Neural cell (in vitro differentiated cells): Measurements from ENCODE around the gene KDM3B. TPM values are rescaled to one million over a fixed set of nuclear protein-coding genes. Genes with fewer than 3 reads are reported as not detected.

ENCODE experiments used
- H2AFZ ChIP-seq: fragments of 200-600, 300-800 bp; sonication (generic), shearing (Covaris generic); 2 replicates; pipeline ENCODE4 v1.6.0; 2014; ENCODE audit warnings: low read depth, mild to moderate bottlenecking, antibody characterized with exemption, low read length, moderate library complexity
- H3F3A ChIP-seq: fragments of 200-600 bp; shearing (Covaris generic); 2 replicates; pipeline ENCODE4 v1.6.1; 2016; ENCODE audit warnings: mild to moderate bottlenecking, moderate library complexity, mixed read lengths, antibody characterized with exemption, low read length; ENCODE audit not compliant: insufficient read depth, poor library complexity, severe bottlenecking
- H3K27ac ChIP-seq: fragments of 200-600, 300-800 bp; sonication (generic), shearing (Covaris generic); 2 replicates; pipeline ENCODE4 v1.5.1; 2014; ENCODE audit warnings: mild to moderate bottlenecking, low read length, moderate library complexity
- H3K27me3 ChIP-seq: fragments of 300-800, 200-600 bp; sonication (generic), shearing (Covaris generic); 2 replicates; pipeline ENCODE4 v1.6.0; 2014; ENCODE audit warnings: mild to moderate bottlenecking, low read depth, low read length, moderate library complexity; ENCODE audit not compliant: insufficient read depth
- H3K36me3 ChIP-seq: fragments of 300-800, 200-600 bp; sonication (generic), shearing (Covaris generic); 2 replicates; pipeline ENCODE4 v1.5.1; 2014; ENCODE audit warnings: mild to moderate bottlenecking, antibody characterized with exemption, low read length, moderate library complexity; ENCODE audit not compliant: insufficient read depth
- H3K4me2 ChIP-seq: fragments of 300-800, 200-600 bp; sonication (generic), shearing (Covaris generic); 2 replicates; pipeline ENCODE4 v1.6.0; 2014; ENCODE audit warnings: mild to moderate bottlenecking, low read length
- H3K4me3 ChIP-seq: fragments of 300-800, 200-600 bp; sonication (generic), shearing (Covaris generic); 2 replicates; pipeline ENCODE4 v1.5.1; 2014; ENCODE audit warnings: mild to moderate bottlenecking, low read length, moderate library complexity
- H3K79me2 ChIP-seq: fragments of 200-600 bp; shearing (Covaris generic); replicated peaks from 2 replicates; pipeline ENCODE4 v1.6.0; 2014; ENCODE audit warnings: mild to moderate bottlenecking, low read length, moderate library complexity; ENCODE audit not compliant: insufficient read depth
- H3K9ac ChIP-seq: fragments of 300-800, 200-600 bp; sonication (generic), shearing (Covaris generic); 2 replicates; pipeline ENCODE4 v1.6.1; 2016; ENCODE audit warnings: mild to moderate bottlenecking, low read length, mixed read lengths
- H3K9me2 ChIP-seq: fragments of 200-600 bp; shearing (Covaris generic); 2 replicates; pipeline ENCODE4 v1.6.1; 2016; ENCODE audit warnings: mild to moderate bottlenecking, low read length, mixed read lengths; ENCODE audit not compliant: insufficient read depth
- H3K9me3 ChIP-seq: fragments of 200-600, 300-800 bp; sonication (generic), shearing (Covaris generic); 2 replicates; pipeline ENCODE4 v1.6.1; 2016; ENCODE audit warnings: mild to moderate bottlenecking, mixed run types, low read length, moderate library complexity, mixed read lengths
- H4K20me1 ChIP-seq: fragments of 200-600 bp; shearing (Covaris generic); 2 replicates; pipeline ENCODE4 v1.6.1; 2016; ENCODE audit warnings: mild to moderate bottlenecking, mixed run types; ENCODE audit not compliant: insufficient read depth
- EP300 ChIP-seq: fragments of 450-650 bp; conservative IDR thresholded peaks from 2 replicates; pipeline ENCODE4 v1.6.1; 2014; ENCODE audit warnings: antibody characterized with exemption, mild to moderate bottlenecking, moderate library complexity; ENCODE audit not compliant: poor library complexity, severe bottlenecking
- EZH2 ChIP-seq: fragments of 200-600, 300-800 bp; shearing (Covaris generic), sonication (generic); IDR thresholded peaks from 2 replicates; pipeline ENCODE4 v1.6.1; 2014; ENCODE audit warnings: antibody characterized with exemption, low read length, borderline replicate concordance, mild to moderate bottlenecking; ENCODE audit not compliant: insufficient read depth, poor library complexity, severe bottlenecking
- MXI1 ChIP-seq: fragments of 450-650 bp; conservative IDR thresholded peaks from 2 replicates; pipeline ENCODE4 v1.6.1; 2014; ENCODE audit warnings: antibody characterized with exemption, mild to moderate bottlenecking; ENCODE audit not compliant: poor library complexity, severe bottlenecking
- POLR2AphosphoS5 ChIP-seq: IDR thresholded peaks from 2 replicates; pipeline ENCODE4 v1.6.1; 2012
- RAD21 ChIP-seq: fragments of 450-650 bp; conservative IDR thresholded peaks from 2 replicates; pipeline ENCODE4 v1.6.1; 2014; ENCODE audit warnings: antibody characterized with exemption, mild to moderate bottlenecking, moderate library complexity
- SMC3 ChIP-seq: fragments of 450-650 bp; conservative IDR thresholded peaks from 2 replicates; pipeline ENCODE4 v1.6.1; 2014; ENCODE audit warnings: antibody characterized with exemption, mild to moderate bottlenecking, moderate library complexity; ENCODE audit not compliant: poor library complexity
- TAF1 ChIP-seq: IDR thresholded peaks from 2 replicates; pipeline ENCODE4 v1.6.1; 2012; ENCODE audit warnings: low read depth
- polyA plus RNA-seq: library from polyadenylated mRNA; depleted of rRNA; stranded (reverse); fragments of >200 nt; gene quantifications from 2 replicates; pipeline ENCODE4 v1.2.3, GENCODE V29; 2014
- TF ChIP-seq, protein P1 (sequence below): fragments of 450-650 bp; IDR thresholded peaks from 2 replicates; pipeline ENCODE4 v1.5.1; 2014; ENCODE audit warnings: antibody characterized with exemption, mild to moderate bottlenecking, moderate library complexity; ENCODE audit not compliant: poor library complexity, severe bottlenecking
- TF ChIP-seq, protein P2 (sequence below): IDR thresholded peaks from 2 replicates; pipeline ENCODE4 v1.6.1; 2012; ENCODE audit warnings: borderline replicate concordance

The KDM3B gene
- polyA plus RNA-seq, 1 donor from 2014 or later, result 58.7 TPM

DNA sequence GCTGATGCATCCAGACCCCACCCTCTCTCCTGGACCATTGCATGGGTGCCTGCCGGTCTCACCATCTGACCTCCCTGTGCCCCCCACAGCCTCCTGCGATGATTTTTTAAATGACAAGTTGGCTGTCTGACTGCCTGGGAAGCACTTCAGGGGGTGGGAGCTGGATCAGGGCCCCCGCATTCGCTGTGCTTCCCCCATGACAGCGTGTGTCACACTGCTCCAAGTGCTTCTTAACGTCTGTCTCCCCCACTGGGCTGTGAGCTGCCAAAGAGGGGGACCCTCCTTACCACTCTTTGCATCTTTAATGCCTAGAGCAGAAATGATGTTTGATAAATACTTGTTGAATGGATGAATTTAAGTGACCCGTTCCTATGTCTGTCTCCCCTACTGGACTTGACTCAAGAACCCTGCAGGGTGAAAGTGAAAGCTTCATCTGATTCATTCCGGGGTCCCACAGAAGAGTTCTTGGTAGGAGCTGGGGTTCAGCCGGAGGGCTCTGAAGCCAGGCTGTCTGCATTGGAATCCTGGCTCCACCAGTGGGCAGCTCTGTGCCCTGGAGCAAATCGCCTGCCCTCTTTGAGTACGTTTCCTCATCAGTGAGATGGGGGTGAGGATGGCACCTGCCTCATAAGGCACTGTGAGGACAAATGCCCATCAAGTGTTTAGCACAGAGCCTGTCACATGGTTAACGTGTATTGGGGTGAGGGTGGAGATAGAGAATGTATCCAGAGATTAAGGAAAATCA is 105.2 kb downstream of the KDM3B start:
- H3F3A ChIP-seq, result no peaks in the 10 kb centered on the region
- H3K9me3 ChIP-seq, result no peaks in the 10 kb centered on the region
- no peaks in the 10 kb centered on the region for H3K9me2 ChIP-seq
- no peak overlapping the region for H3K4me2 ChIP-seq
- no peaks in the 10 kb centered on the region for H3K36me3 ChIP-seq
- no peaks in the 10 kb centered on the region for H4K20me1 ChIP-seq
- no peak overlapping the region for H3K4me3 ChIP-seq
- no peaks in the 10 kb centered on the region for H3K27me3 ChIP-seq
- no peak for TF ChIP-seq RAD21
- H2AFZ ChIP-seq, result no peak overlapping the region
- no peak overlapping the region for H3K9ac ChIP-seq
- no peaks in the 10 kb centered on the region for H3K79me2 ChIP-seq
- H3K27ac ChIP-seq, result no peak overlapping the region

DNA sequence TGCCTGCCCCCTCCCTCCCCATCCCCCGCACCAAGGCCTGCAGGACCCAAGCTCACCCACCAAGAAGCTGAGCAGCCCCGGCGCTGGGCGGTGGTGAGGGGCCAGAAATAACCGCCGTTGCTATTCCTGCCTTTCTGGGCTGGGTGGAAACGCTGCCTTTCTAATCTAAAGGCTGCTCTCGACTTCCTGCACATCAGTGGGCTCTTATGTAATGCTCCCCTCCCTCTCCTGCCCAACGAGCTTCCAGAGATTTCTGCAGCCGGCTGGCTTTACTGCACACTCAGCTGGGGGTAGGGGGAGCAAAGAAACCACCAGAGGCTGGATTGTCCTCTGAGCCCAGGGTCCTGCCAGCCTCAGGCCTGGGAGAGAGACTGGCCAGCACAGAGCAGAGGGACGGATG is 105.9 kb downstream of the KDM3B start:
- H3K9ac ChIP-seq, result peak overlapping the region; percentile 9
- H3K4me3 ChIP-seq, result no peak overlapping the region
- no peak overlapping the region for H2AFZ ChIP-seq
- H3K36me3 ChIP-seq, result no peaks in the 10 kb centered on the region
- no peak overlapping the region for H3K27ac ChIP-seq
- no peaks in the 10 kb centered on the region for H3K9me2 ChIP-seq
- no peaks in the 10 kb centered on the region for H4K20me1 ChIP-seq
- H3K9me3 ChIP-seq, result no peaks in the 10 kb centered on the region
- H3K27me3 ChIP-seq, result no peaks in the 10 kb centered on the region
- TF ChIP-seq, protein P1, sequence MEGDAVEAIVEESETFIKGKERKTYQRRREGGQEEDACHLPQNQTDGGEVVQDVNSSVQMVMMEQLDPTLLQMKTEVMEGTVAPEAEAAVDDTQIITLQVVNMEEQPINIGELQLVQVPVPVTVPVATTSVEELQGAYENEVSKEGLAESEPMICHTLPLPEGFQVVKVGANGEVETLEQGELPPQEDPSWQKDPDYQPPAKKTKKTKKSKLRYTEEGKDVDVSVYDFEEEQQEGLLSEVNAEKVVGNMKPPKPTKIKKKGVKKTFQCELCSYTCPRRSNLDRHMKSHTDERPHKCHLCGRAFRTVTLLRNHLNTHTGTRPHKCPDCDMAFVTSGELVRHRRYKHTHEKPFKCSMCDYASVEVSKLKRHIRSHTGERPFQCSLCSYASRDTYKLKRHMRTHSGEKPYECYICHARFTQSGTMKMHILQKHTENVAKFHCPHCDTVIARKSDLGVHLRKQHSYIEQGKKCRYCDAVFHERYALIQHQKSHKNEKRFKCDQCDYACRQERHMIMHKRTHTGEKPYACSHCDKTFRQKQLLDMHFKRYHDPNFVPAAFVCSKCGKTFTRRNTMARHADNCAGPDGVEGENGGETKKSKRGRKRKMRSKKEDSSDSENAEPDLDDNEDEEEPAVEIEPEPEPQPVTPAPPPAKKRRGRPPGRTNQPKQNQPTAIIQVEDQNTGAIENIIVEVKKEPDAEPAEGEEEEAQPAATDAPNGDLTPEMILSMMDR, result no peak
- TF ChIP-seq, protein P2, sequence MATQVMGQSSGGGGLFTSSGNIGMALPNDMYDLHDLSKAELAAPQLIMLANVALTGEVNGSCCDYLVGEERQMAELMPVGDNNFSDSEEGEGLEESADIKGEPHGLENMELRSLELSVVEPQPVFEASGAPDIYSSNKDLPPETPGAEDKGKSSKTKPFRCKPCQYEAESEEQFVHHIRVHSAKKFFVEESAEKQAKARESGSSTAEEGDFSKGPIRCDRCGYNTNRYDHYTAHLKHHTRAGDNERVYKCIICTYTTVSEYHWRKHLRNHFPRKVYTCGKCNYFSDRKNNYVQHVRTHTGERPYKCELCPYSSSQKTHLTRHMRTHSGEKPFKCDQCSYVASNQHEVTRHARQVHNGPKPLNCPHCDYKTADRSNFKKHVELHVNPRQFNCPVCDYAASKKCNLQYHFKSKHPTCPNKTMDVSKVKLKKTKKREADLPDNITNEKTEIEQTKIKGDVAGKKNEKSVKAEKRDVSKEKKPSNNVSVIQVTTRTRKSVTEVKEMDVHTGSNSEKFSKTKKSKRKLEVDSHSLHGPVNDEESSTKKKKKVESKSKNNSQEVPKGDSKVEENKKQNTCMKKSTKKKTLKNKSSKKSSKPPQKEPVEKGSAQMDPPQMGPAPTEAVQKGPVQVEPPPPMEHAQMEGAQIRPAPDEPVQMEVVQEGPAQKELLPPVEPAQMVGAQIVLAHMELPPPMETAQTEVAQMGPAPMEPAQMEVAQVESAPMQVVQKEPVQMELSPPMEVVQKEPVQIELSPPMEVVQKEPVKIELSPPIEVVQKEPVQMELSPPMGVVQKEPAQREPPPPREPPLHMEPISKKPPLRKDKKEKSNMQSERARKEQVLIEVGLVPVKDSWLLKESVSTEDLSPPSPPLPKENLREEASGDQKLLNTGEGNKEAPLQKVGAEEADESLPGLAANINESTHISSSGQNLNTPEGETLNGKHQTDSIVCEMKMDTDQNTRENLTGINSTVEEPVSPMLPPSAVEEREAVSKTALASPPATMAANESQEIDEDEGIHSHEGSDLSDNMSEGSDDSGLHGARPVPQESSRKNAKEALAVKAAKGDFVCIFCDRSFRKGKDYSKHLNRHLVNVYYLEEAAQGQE, result no peak
- TF ChIP-seq EZH2 (no peak), RAD21 (no peak), TAF1 (no peak), MXI1 (no peak), EP300 (no peak), SMC3 (no peak), POLR2AphosphoS5 (no peak)
- no peaks in the 10 kb centered on the region for H3F3A ChIP-seq
- no peak overlapping the region for H3K4me2 ChIP-seq
- no peaks in the 10 kb centered on the region for H3K79me2 ChIP-seq
